PC-3 (cell line): ENCODE data around the gene NHSL1.

Source experiments
- CTCF ChIP-seq: fragments of 300-600 bp; sonication (generic); conservative IDR thresholded peaks from 2 replicates; pipeline ENCODE4 v1.5.1; 2017; ENCODE audit warnings: antibody characterized with exemption, low read depth, mild to moderate bottlenecking, low read length
- EZH2 ChIP-seq: fragments of 300-600 bp; sonication (generic); IDR thresholded peaks from one replicate; pipeline ENCODE4 v1.6.1; 2017; ENCODE audit warnings: antibody characterized with exemption, mild to moderate bottlenecking, low read length; ENCODE audit not compliant: unreplicated experiment
- EZH2phosphoT487 ChIP-seq: fragments of 300-600 bp; sonication (generic); IDR thresholded peaks from 2 replicates; pipeline ENCODE4 v1.6.1; 2018; ENCODE audit warnings: mild to moderate bottlenecking, antibody characterized with exemption, low read length, borderline replicate concordance

- TF ChIP-seq CTCF (no peak), EZH2phosphoT487 (no peak), EZH2 (no peak)
Observed at GRCh38 chr6:138507977-138508675, 8.8 kb upstream of the NHSL1 start.
